Endothelial cell (in vitro differentiated cells): Measurements from ENCODE around the gene CHST11. TPM values are rescaled to one million over a fixed set of nuclear protein-coding genes. Genes with fewer than 3 reads are reported as not detected.

Experiments
- DNase-seq: peaks from one replicate; pipeline ENCODE4 v3.0.0; 2021; ENCODE audit warnings: low spot score
- H3K27ac Mint-ChIP-seq: one replicate; pipeline ENCODE4 v1.8.0; 2021; ENCODE audit warnings: mixed read lengths, inconsistent platforms; ENCODE audit not compliant: unreplicated experiment
- H3K27me3 Mint-ChIP-seq: one replicate; pipeline ENCODE4 v1.8.0; 2021; ENCODE audit warnings: mild to moderate bottlenecking, moderate library complexity, mixed read lengths, inconsistent platforms; ENCODE audit not compliant: unreplicated experiment
- H3K36me3 Mint-ChIP-seq: one replicate; pipeline ENCODE4 v1.8.0; 2021; ENCODE audit warnings: mild to moderate bottlenecking, low read depth, mixed read lengths, inconsistent platforms; ENCODE audit not compliant: unreplicated experiment
- H3K4me1 Mint-ChIP-seq: one replicate; pipeline ENCODE4 v1.8.0; 2021; ENCODE audit warnings: mild to moderate bottlenecking, mixed read lengths, inconsistent platforms; ENCODE audit not compliant: unreplicated experiment
- H3K4me3 Mint-ChIP-seq: one replicate; pipeline ENCODE4 v1.8.0; 2021; ENCODE audit warnings: mild to moderate bottlenecking, mixed read lengths, inconsistent platforms; ENCODE audit not compliant: unreplicated experiment
- H3K9me3 Mint-ChIP-seq: one replicate; pipeline ENCODE4 v1.8.0; 2021; ENCODE audit warnings: mixed read lengths, inconsistent platforms; ENCODE audit not compliant: unreplicated experiment
- total RNA-seq: library from RNA; stranded (reverse); fragmentation: NEBNext Ultra II Directional; extraction: Animal tissue kit (Norgen Biotek cat#: 25700); gene quantifications from one replicate; pipeline ENCODE4 v1.2.1, GENCODE V29; 2021; ENCODE audit not compliant: unreplicated experiment
- TF ChIP-seq, protein P1 (sequence below): fragments of 200-600 bp; sonication (generic); IDR thresholded peaks from one replicate; pipeline ENCODE4 v1.5.0; 2021; ENCODE audit warnings: antibody characterized with exemption; ENCODE audit not compliant: unreplicated experiment

The CHST11 gene
- total RNA-seq, 1 donor from 2014 or later: 11.8 TPM

DNA sequence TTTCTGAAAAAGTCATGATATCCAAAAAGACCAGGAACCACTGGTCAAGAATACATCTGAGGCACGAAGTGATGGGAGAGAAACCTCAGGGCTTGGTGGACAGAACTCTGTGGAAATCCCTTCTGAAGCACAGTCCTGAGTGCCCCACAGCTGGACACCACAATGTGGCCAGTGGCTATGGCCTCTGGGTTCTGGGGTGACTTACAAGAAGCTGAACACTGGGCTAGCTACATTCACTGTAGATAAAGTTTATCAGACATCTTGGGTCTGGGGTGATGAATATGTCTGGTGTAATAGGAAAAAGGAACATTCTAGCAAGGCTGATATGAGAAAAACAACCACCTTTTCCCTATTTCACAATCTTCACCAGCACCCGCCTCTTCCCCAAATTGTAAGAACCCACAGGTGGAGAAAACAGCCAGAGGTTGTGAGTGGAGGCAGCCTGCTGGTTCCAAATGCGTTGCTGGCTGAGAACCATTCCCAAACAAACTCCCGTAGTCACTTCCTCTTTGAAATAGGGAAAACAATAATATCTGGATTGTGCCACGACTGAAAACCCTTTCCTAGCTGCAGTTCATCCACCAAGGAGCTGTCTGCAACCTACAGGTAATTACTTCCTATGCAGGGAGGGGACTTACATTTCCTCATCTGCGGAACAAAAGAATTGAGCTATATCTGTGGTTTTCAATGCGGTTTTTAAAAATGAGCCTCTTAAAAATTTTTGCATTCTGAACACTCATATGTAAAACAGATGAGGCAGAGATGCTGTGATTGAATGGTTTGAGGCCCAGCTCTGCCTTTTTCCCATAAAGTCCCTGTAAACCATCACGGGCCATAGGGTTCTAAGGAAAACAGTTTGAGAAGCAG lies 307.7 kb downstream of the CHST11 start:
- no peaks in the 10 kb centered on the region for H3K9me3 Mint-ChIP-seq
- H3K4me1 Mint-ChIP-seq: no peaks in the 10 kb centered on the region
- TF ChIP-seq, protein P1, sequence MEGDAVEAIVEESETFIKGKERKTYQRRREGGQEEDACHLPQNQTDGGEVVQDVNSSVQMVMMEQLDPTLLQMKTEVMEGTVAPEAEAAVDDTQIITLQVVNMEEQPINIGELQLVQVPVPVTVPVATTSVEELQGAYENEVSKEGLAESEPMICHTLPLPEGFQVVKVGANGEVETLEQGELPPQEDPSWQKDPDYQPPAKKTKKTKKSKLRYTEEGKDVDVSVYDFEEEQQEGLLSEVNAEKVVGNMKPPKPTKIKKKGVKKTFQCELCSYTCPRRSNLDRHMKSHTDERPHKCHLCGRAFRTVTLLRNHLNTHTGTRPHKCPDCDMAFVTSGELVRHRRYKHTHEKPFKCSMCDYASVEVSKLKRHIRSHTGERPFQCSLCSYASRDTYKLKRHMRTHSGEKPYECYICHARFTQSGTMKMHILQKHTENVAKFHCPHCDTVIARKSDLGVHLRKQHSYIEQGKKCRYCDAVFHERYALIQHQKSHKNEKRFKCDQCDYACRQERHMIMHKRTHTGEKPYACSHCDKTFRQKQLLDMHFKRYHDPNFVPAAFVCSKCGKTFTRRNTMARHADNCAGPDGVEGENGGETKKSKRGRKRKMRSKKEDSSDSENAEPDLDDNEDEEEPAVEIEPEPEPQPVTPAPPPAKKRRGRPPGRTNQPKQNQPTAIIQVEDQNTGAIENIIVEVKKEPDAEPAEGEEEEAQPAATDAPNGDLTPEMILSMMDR: no peak
- DNase-seq: no peak
- H3K27ac Mint-ChIP-seq: no peak overlapping the region
- no peak overlapping the region for H3K4me3 Mint-ChIP-seq
- no peaks in the 10 kb centered on the region for H3K27me3 Mint-ChIP-seq
- no peaks in the 10 kb centered on the region for H3K36me3 Mint-ChIP-seq

DNA sequence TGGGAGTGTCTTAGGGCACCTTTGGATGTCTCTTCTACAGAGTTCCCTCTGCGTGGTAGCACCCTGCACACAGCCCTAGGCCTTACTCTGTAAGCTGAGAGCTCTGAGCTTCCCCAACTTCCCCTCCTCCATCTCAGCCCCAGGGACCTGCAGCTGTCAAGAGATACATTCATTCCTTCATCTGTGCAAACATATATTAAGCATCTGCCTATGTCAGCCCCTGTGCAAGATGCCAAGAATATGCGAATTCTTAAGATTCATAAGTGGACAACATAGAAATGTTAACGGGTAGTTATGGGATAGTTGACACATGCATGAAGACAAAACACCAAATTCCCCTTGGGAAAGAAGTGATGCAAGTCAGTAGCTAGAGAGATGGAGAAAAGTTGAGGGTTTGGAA lies 310.5 kb downstream of the CHST11 start:
- Mint-ChIP-seq H3K4me1 (no peaks in the 10 kb centered on the region), H3K27ac (no peak overlapping the region), H3K4me3 (no peak overlapping the region), H3K27me3 (no peaks in the 10 kb centered on the region), H3K9me3 (no peaks in the 10 kb centered on the region), H3K36me3 (no peaks in the 10 kb centered on the region)
- TF ChIP-seq, protein P1: no peak
- DNase-seq: no peak

DNA sequence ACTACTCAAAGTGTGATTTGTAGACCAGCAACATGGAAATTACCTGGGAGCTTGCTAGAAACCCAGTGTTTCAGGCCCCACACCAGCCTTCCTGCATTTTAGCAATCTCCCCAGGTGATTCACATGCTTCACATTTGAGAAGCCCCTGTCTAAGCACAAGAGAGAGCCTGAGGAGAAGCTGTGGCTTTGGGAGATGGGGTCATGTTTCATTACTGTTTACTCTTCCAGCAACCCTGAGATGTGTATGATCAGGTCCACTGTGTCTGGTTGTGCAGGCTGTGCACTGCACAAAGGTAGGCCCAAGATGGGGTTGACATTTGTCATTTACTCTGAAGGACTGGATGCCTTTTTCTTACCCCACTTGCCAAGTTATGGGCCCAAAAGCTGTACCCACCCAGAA lies 311.3 kb downstream of the CHST11 start:
- TF ChIP-seq, protein P1: no peak
- H3K36me3 Mint-ChIP-seq: no peaks in the 10 kb centered on the region
- peaks cover 4% of the 10 kb centered on the region for H3K9me3 Mint-ChIP-seq
- H3K4me3 Mint-ChIP-seq: no peak overlapping the region
- no peaks in the 10 kb centered on the region for H3K4me1 Mint-ChIP-seq
- DNase-seq: no peak
- no peaks in the 10 kb centered on the region for H3K27me3 Mint-ChIP-seq
- H3K27ac Mint-ChIP-seq: no peak overlapping the region

DNA sequence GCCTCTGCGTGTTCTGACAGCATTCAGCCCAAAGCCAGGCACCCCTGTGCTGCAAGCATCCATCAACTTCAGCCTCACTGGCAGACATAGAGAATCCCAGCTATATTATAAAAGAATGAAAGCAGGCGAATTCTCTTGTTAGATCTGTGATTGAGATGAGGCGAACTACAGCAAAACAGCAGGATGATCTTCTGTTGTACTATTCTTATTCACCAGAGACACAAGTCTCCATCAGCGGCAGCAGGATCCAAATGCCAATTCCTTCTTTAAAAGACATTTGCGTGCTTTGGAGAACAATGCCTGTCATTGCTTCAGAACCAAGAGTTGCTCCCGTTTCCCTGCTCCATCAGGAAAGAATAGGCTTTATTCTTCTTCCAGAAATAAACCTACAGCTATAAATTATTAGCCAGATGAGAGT lies 312.4 kb downstream of the CHST11 start:
- Mint-ChIP-seq H3K4me3 (no peak overlapping the region), H3K27me3 (no peaks in the 10 kb centered on the region), H3K36me3 (no peaks in the 10 kb centered on the region), H3K9me3 (peaks cover 7% of the 10 kb centered on the region), H3K27ac (no peak overlapping the region), H3K4me1 (no peaks in the 10 kb centered on the region)
- TF ChIP-seq, protein P1: no peak
- DNase-seq: no peak

DNA sequence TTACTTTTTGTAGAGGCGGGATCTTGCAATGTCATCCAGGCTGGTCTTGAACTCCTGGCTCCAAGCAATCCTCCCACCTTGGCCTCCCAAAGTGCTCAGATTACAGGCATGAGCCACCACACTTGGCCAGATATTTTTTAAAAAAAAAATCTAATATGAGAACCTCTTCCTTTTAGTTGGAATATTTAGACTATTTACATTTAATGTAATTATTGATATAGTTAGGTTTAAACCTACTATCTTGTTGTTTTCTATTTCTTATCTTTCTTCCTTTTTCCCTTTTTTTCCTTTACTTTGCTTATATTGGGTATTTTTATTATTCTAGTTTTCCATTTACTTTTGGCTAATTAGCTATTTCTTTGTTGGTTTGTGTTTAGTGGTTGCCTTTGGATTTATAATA lies 315.6 kb downstream of the CHST11 start:
- Mint-ChIP-seq H3K9me3 (peaks cover 7% of the 10 kb centered on the region), H3K4me3 (no peak overlapping the region), H3K27me3 (no peaks in the 10 kb centered on the region), H3K27ac (no peak overlapping the region), H3K36me3 (no peaks in the 10 kb centered on the region), H3K4me1 (no peaks in the 10 kb centered on the region)
- TF ChIP-seq, protein P1: no peak
- DNase-seq: no peak
